ENCODE data around the gene LCN10. TPM values are rescaled to one million over a fixed set of nuclear protein-coding genes. Genes with fewer than 3 reads are reported as not detected.

The LCN10 gene
- total RNA-seq, 1 experiment from 2014 or later: 1.5 TPM

GRCh38 chr9:136712690-136713544 lies 29.8 kb downstream of the LCN10 start:
- peaks cover 8% of the 10 kb centered on the region for H3K79me1 ChIP-seq (ENCODE audit: insufficient read depth, low read depth, low read length, poor library complexity, severe bottlenecking)
- H4K8ac ChIP-seq (replicated peaks; ENCODE audit: insufficient read length, low read depth, low read length): no peak overlapping the region
- no peaks in the 10 kb centered on the region; the same call in 1 of the 2 replicates for H3K4me1 ChIP-seq (ENCODE audit: insufficient read depth, low read length)
- WGBS (ENCODE audit: extremely low coverage, insufficient read length, low lambda C conversion rate): no CpG with 5 or more reads among the region's 56 CpGs
- peak; percentile 37 for DNase-seq
- H3K27ac ChIP-seq (ENCODE audit: insufficient read length, low read depth, low read length): no peak overlapping the region
- H3K18ac ChIP-seq (ENCODE audit: insufficient read length, low read depth, low read length): no peak overlapping the region
- H3K4me1 Mint-ChIP-seq: peaks cover 3 to 10% of the 10 kb centered on the region in 2 experiments
- H4K5ac ChIP-seq (ENCODE audit: insufficient read length, low read depth, low read length): no peak overlapping the region
- peak overlapping the region; percentile 70 for H3K4me2 ChIP-seq (ENCODE audit: insufficient read depth, insufficient read length, low read length)
- H2BK5ac ChIP-seq (ENCODE audit: insufficient read length, low read length): no peak overlapping the region
- H3K9ac ChIP-seq (ENCODE audit: extremely low read depth, insufficient read length, low read length): no peak overlapping the region
- H2BK15ac ChIP-seq (ENCODE audit: low read depth, low read length): no peak overlapping the region
- H3K9me3 Mint-ChIP-seq: no peaks in the 10 kb centered on the region
- no peaks in the 10 kb centered on the region for H3K27me3 ChIP-seq (ENCODE audit: insufficient read depth, low read length)
- no peak overlapping the region for H4K91ac ChIP-seq (ENCODE audit: insufficient read length, low read depth, low read length)
- H2BK12ac ChIP-seq (ENCODE audit: insufficient read length, low read depth, low read length): no peak overlapping the region
- H3K14ac ChIP-seq (ENCODE audit: insufficient read depth, low read length): 0 out of 2 replicates have a peak overlapping the region, but pooled peaks have one; percentile 74
- no peak overlapping the region for H3K4ac ChIP-seq (ENCODE audit: low read depth, low read length)
- no peak overlapping the region for H3T11ph ChIP-seq (ENCODE audit: low read length)
- no peak overlapping the region for H3K23ac ChIP-seq (ENCODE audit: insufficient read length, low read depth, low read length)
- 0 out of 7 replicates have a peak overlapping the region, but pooled peaks of 1 of the 3 experiments have one; percentile 44 for H3K27ac Mint-ChIP-seq
- peaks cover 35% of the 10 kb centered on the region for H3K27me3 Mint-ChIP-seq (ENCODE audit: low read depth)
- H4K20me1 ChIP-seq (ENCODE audit: control insufficient read depth, insufficient read depth, insufficient read length): no peaks in the 10 kb centered on the region
- H3K36me3 Mint-ChIP-seq (ENCODE audit: insufficient read depth in 1 of 3, low read depth in 3 of 3): peaks cover 0 to 5% (median 4%) of the 10 kb centered on the region in 3 experiments; a peak in 3 of 7 replicates
- peak overlapping the region; percentile 70 to 85 for H3K4me3 Mint-ChIP-seq
- no peak for TF ChIP-seq CTCF (conservative IDR thresholded peaks at IDR 0.05)
- no peak overlapping the region for H2AFZ ChIP-seq (ENCODE audit: low read length)
- no peak overlapping the region for H3K56ac ChIP-seq (ENCODE audit: insufficient read length, low read depth, low read length)
- no peak overlapping the region for H2BK20ac ChIP-seq (ENCODE audit: low read depth, low read length, poor library complexity, severe bottlenecking)
- peaks cover 4% of the 10 kb centered on the region; the same call in 1 of the 2 replicates for H3K79me2 ChIP-seq (ENCODE audit: insufficient read depth, low read length)
- no peak overlapping the region for H2AK5ac ChIP-seq (ENCODE audit: insufficient read length, low read length)
- peaks cover 12% of the 10 kb centered on the region for H3K23me2 ChIP-seq (ENCODE audit: insufficient read length, low read depth, low read length, poor library complexity, severe bottlenecking)
- H3K9me3 ChIP-seq (ENCODE audit: control insufficient read depth, low read depth, low read length): no peaks in the 10 kb centered on the region
- H2BK120ac ChIP-seq (ENCODE audit: low read depth, low read length, poor library complexity, severe bottlenecking): no peak overlapping the region
